A673 (cell line): ENCODE data around the gene ZNF729. TPM values are rescaled to one million over a fixed set of nuclear protein-coding genes. Genes with fewer than 3 reads are reported as not detected.

Experiments used
- BruUV-seq: library from RNA; stranded (reverse); fragments of 400-500 nt; replicated peaks from 2 replicates; lab custom pipeline; 2021; lab: Mats Ljungman, UMichigan
- CTCF ChIA-PET: fragments of 300-600 bp; sonication (Branson Sonifier 250); formaldehyde crosslinking; loops from one replicate; lab custom pipeline; 2022; ENCODE audit warnings: antibody characterized with exemption; lab: Charles Lee
- POLR2A ChIA-PET: fragments of 300-600 bp; sonication (Branson Sonifier 250); formaldehyde crosslinking; loops from one replicate; lab custom pipeline; 2022; ENCODE audit warnings: antibody characterized with exemption; ENCODE audit not compliant: low non-redundant PET; lab: Charles Lee
- DNase-seq: peaks from one replicate; pipeline ENCODE4 v3.0.0-alpha.2; 2015; ENCODE audit warnings: low spot score
- H3K27ac ChIP-seq: fragments of 200-600 bp; sonication (generic); 2 replicates; pipeline ENCODE4 v1.5.1; 2016; ENCODE audit warnings: mixed run types, low read depth, mild to moderate bottlenecking, mixed read lengths, antibody characterized with exemption, low read length; ENCODE audit not compliant: poor library complexity, severe bottlenecking
- H3K27me3 ChIP-seq: fragments of 200-600 bp; sonication (generic); replicated peaks from 2 replicates; pipeline ENCODE4 v1.6.1; 2017; ENCODE audit warnings: mixed run types, low read depth, mild to moderate bottlenecking, mixed read lengths, antibody characterized with exemption, low read length; ENCODE audit not compliant: insufficient read depth, poor library complexity
- H3K36me3 ChIP-seq: fragments of 200-600 bp; sonication (generic); 2 replicates; pipeline ENCODE4 v1.6.1; 2016; ENCODE audit warnings: mixed run types, mild to moderate bottlenecking, mixed read lengths, antibody characterized with exemption, low read length; ENCODE audit not compliant: insufficient read depth, poor library complexity, severe bottlenecking
- H3K4me1 ChIP-seq: fragments of 200-600 bp; sonication (generic); 2 replicates; pipeline ENCODE4 v1.6.1; 2017; ENCODE audit warnings: mixed run types, mild to moderate bottlenecking, mixed read lengths, antibody characterized with exemption, low read length; ENCODE audit not compliant: insufficient read depth, poor library complexity, severe bottlenecking
- H3K4me3 ChIP-seq: fragments of 200-600 bp; sonication (generic); 2 replicates; pipeline ENCODE4 v1.5.1; 2016; ENCODE audit warnings: low read depth, mixed run types, mild to moderate bottlenecking, mixed read lengths, low read length; ENCODE audit not compliant: poor library complexity, severe bottlenecking
- H3K9me3 ChIP-seq: fragments of 200-600 bp; sonication (generic); 2 replicates; pipeline ENCODE4 v1.6.1; 2016; ENCODE audit warnings: mixed run types, low read depth, mild to moderate bottlenecking, mixed read lengths, antibody characterized with exemption, low read length; ENCODE audit not compliant: poor library complexity, severe bottlenecking
- EZH2 ChIP-seq: fragments of 200-600 bp; sonication (generic); IDR thresholded peaks from 2 replicates; pipeline ENCODE4 v1.6.1; 2017; ENCODE audit warnings: borderline replicate concordance, low read depth, mild to moderate bottlenecking, mixed read lengths, antibody characterized with exemption, low read length; ENCODE audit not compliant: poor library complexity, severe bottlenecking
- intact Hi-C: fragments of 100-400 bp; cut with micrococcal nuclease; formaldehyde crosslinking; loops from one replicate; pipeline ENCODE4 v1.10.0; 2022; ENCODE audit not compliant: unreplicated experiment
- total RNA-seq: library from RNA; stranded (reverse); gene quantifications from 2 replicates; pipeline ENCODE4 v1.2.3, GENCODE V29; 2021
- TF ChIP-seq, protein P1 (sequence below): fragments of 300-800, 200-600 bp; sonication (generic); conservative IDR thresholded peaks from 2 replicates; pipeline ENCODE4 v1.5.1; 2017; ENCODE audit warnings: low read depth, mild to moderate bottlenecking, antibody characterized with exemption, low read length, moderate library complexity, mixed read lengths

ZNF729 gene
- total RNA-seq, 1 experiment from 2014 or later = not detected

- no peaks in the 10 kb centered on the region for H3K36me3 ChIP-seq
- CTCF ChIA-PET = no interaction called here
- intact Hi-C loops = no loop called here
- peaks cover 44% of the 10 kb centered on the region for H3K9me3 ChIP-seq
- no peak overlapping the region for H3K4me3 ChIP-seq
- H3K27ac ChIP-seq = no peak overlapping the region
- no peaks in the 10 kb centered on the region for H3K4me1 ChIP-seq
- DNase-seq = no peak
- H3K27me3 ChIP-seq = no peaks in the 10 kb centered on the region
- TF ChIP-seq EZH2 = no peak
- TF ChIP-seq, protein P1, sequence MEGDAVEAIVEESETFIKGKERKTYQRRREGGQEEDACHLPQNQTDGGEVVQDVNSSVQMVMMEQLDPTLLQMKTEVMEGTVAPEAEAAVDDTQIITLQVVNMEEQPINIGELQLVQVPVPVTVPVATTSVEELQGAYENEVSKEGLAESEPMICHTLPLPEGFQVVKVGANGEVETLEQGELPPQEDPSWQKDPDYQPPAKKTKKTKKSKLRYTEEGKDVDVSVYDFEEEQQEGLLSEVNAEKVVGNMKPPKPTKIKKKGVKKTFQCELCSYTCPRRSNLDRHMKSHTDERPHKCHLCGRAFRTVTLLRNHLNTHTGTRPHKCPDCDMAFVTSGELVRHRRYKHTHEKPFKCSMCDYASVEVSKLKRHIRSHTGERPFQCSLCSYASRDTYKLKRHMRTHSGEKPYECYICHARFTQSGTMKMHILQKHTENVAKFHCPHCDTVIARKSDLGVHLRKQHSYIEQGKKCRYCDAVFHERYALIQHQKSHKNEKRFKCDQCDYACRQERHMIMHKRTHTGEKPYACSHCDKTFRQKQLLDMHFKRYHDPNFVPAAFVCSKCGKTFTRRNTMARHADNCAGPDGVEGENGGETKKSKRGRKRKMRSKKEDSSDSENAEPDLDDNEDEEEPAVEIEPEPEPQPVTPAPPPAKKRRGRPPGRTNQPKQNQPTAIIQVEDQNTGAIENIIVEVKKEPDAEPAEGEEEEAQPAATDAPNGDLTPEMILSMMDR = no peak
- POLR2A ChIA-PET = no interaction called here
- no TSS peak for BruUV-seq
These were observed 45.3 kb downstream of the ZNF729 start for GRCh38 chr19:22331521-22331920.

DNA sequence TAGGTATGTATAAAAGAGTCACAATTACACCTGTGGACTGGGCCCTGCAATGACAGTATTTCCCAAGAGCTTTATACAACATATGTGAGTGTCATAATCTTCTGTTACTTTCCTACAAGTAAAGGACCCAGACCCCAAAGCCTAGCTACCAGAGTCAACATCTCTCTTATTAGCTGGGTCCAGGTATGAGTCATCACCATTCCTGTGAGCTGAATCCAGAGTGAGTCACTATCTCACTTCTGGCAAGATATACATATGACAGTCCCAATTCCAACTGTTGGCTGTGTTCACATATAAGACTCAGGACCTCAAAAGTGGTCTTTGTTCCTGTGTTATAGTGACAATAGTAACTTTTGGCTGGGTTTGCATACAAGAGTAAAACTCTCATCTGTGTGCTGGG lies 46.7 kb downstream of the ZNF729 start:
- no peaks in the 10 kb centered on the region for H3K27me3 ChIP-seq
- ChIA-PET CTCF (no interaction called here), POLR2A (no interaction called here)
- BruUV-seq = no TSS peak
- intact Hi-C loops = no loop called here
- H3K36me3 ChIP-seq = no peaks in the 10 kb centered on the region
- TF ChIP-seq EZH2 = no peak
- TF ChIP-seq, protein P1 = no peak
- H3K27ac ChIP-seq = no peak overlapping the region
- DNase-seq = no peak
- no peaks in the 10 kb centered on the region for H3K4me1 ChIP-seq
- peaks cover 34% of the 10 kb centered on the region for H3K9me3 ChIP-seq
- H3K4me3 ChIP-seq = no peak overlapping the region

DNA sequence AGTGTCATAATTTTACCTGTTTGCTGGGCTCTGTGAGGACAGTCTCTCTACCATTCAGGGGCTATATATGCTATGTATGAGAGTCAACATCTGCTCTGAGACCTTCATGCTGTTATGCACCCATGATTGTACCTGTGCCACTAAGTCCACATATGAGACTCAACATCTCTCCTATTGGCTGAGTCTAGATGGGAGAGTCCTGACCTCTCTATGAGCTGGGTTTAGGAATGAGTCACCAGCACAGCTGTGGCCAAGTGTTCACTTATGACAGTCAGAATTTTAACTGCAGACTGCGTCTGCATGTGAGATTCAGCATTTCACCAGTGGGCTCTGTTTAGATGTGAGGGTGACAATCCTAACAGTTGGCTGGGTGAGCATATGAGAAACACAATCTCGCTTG lies 49.5 kb downstream of the ZNF729 start:
- no TSS peak for BruUV-seq
- H3K27me3 ChIP-seq = no peaks in the 10 kb centered on the region
- ChIA-PET POLR2A (no interaction called here), CTCF (no interaction called here)
- no peaks in the 10 kb centered on the region for H3K36me3 ChIP-seq
- peaks cover 26% of the 10 kb centered on the region for H3K9me3 ChIP-seq
- H3K27ac ChIP-seq = no peak overlapping the region
- no peaks in the 10 kb centered on the region for H3K4me1 ChIP-seq
- DNase-seq = no peak
- intact Hi-C loops = no loop called here
- no peak overlapping the region for H3K4me3 ChIP-seq
- TF ChIP-seq EZH2 = no peak
- TF ChIP-seq, protein P1 = no peak
